Measurements from ENCODE around the gene SETBP1. TPM values are rescaled to one million over a fixed set of nuclear protein-coding genes. Genes with fewer than 3 reads are reported as not detected.

Gene SETBP1
- total and polyA plus RNA-seq, 2 of the 4 experiments (the other 2 are of a cell fraction), result 0.19 to 0.36 TPM

DNA sequence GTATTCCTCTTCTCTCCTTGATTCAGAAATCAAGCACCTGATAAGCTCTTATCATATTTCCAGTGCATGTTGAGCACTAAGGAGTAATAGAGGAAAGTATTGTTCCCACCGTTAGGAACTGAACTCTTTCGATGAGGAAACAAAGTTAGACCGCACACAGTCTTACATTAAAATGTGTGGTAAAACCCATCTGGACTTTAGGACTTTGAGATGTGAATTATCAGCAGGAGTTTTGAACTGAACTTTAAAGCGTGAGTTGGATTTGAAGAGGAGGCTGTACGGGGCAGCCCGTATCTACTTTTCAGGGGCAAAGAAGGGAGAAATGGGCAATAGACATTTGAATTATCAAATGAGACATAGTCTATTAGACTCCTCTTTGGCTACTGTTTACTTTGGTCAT, 134.4 kb downstream of the SETBP1 start:
- no peak overlapping the region for H3K9ac ChIP-seq (ENCODE audit: low read depth, low read length)
- H4K20me1 ChIP-seq (ENCODE audit: insufficient read depth, low read length), result no peaks in the 10 kb centered on the region
- peaks cover 1% of the 10 kb centered on the region; the same call in 1 of the 2 replicates for H3K27me3 ChIP-seq (ENCODE audit: control insufficient read depth, insufficient read depth, low read length)
- ATAC-seq (ENCODE audit: low read depth) (no peak), DNase-seq (no peak)
- TF ChIP-seq MAZ (IDR thresholded peaks at IDR 0.05; ENCODE audit: borderline replicate concordance, low read depth, low read length) (no peak), RFX5 (IDR thresholded peaks at IDR 0.05; ENCODE audit: low read depth, low read length) (no peak), USF2 (IDR thresholded peaks at IDR 0.05; ENCODE audit: low read depth, low read length) (no peak), BHLHE40 (IDR thresholded peaks at IDR 0.05; ENCODE audit: low read depth, low read length) (no peak), FOS (IDR thresholded peaks at IDR 0.05; ENCODE audit: low read depth, low read length) (no peak), CEBPB (IDR thresholded peaks at IDR 0.05; ENCODE audit: low read depth, low read length) (no peak), RAD21 (IDR thresholded peaks at IDR 0.05; ENCODE audit: low read length) (no peak), CHD1 (IDR thresholded peaks at IDR 0.05; ENCODE audit: low read depth, low read length) (no peak)
- TF ChIP-seq, protein P1, sequence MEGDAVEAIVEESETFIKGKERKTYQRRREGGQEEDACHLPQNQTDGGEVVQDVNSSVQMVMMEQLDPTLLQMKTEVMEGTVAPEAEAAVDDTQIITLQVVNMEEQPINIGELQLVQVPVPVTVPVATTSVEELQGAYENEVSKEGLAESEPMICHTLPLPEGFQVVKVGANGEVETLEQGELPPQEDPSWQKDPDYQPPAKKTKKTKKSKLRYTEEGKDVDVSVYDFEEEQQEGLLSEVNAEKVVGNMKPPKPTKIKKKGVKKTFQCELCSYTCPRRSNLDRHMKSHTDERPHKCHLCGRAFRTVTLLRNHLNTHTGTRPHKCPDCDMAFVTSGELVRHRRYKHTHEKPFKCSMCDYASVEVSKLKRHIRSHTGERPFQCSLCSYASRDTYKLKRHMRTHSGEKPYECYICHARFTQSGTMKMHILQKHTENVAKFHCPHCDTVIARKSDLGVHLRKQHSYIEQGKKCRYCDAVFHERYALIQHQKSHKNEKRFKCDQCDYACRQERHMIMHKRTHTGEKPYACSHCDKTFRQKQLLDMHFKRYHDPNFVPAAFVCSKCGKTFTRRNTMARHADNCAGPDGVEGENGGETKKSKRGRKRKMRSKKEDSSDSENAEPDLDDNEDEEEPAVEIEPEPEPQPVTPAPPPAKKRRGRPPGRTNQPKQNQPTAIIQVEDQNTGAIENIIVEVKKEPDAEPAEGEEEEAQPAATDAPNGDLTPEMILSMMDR (conservative IDR thresholded peaks at IDR 0.05; ENCODE audit: low read depth, low read length), result no peak
- H2AK5ac ChIP-seq (ENCODE audit: low read depth, low read length), result no peak overlapping the region
- H2BK15ac ChIP-seq (ENCODE audit: low read depth, low read length), result no peak overlapping the region
- H2BK5ac ChIP-seq (ENCODE audit: low read depth, low read length, poor library complexity, severe bottlenecking), result no peak overlapping the region
- H2BK20ac ChIP-seq (ENCODE audit: low read depth, low read length), result no peak overlapping the region
- WGBS, 2 experiments (ENCODE audit: extremely low coverage in 2 of 2, insufficient read length in 1 of 2), result no CpG with 5 or more reads among the region's 6 CpGs
- dilution Hi-C loops (cut with HindIII; ENCODE audit: low sequenced_read_pairs, unreplicated experiment) (no loop called here), intact Hi-C loops (cut with micrococcal nuclease) (no loop called here), in situ Hi-C loops (cut with MboI; ENCODE audit: low sequenced_read_pairs) (no loop called here)
- H3K36me3 ChIP-seq (ENCODE audit: control insufficient read depth, insufficient read depth, low read length), result no peaks in the 10 kb centered on the region
- H3K4ac ChIP-seq (ENCODE audit: low read depth, low read length), result no peak overlapping the region
- POLR2A ChIA-PET (ENCODE audit: unreplicated experiment), result no interaction called here
- H3K27ac ChIP-seq (ENCODE audit: insufficient read depth, low read length), result no peak overlapping the region
- H3K56ac ChIP-seq (ENCODE audit: extremely low read depth, insufficient read depth, low read length), result no peak overlapping the region
- no peak overlapping the region for H2AFZ ChIP-seq (replicated peaks; ENCODE audit: low read length, poor library complexity)
- no peaks in the 10 kb centered on the region for H3K79me1 ChIP-seq (ENCODE audit: low read depth in 1 of 2, low read length in 2 of 2)
- H3K14ac ChIP-seq (replicated peaks; ENCODE audit: low read depth, low read length), result no peak overlapping the region
- no peak overlapping the region for H3K4me2 ChIP-seq (ENCODE audit: low read depth, low read length)
- no peak overlapping the region for H4K8ac ChIP-seq (ENCODE audit: low read depth in 2 of 2, low read length in 2 of 2)
- H2AK9ac ChIP-seq (replicated peaks; ENCODE audit: low read depth, low read length, poor library complexity), result no peak overlapping the region
- CTCF ChIA-PET, result interaction anchor here (0.9 kb wide), 1 partner anchor 21 kb away, joined by 5 read pairs; no protein-coding TSS in a partner anchor
- no peak overlapping the region for H2BK120ac ChIP-seq (ENCODE audit: low read depth, low read length)
- no peak overlapping the region for H4K5ac ChIP-seq (ENCODE audit: low read depth, low read length)
- BruUV-seq (replicated peaks), result no TSS peak
- no peak overlapping the region for H4K91ac ChIP-seq (ENCODE audit: insufficient read depth, low read depth, low read length)
- H3K18ac ChIP-seq (ENCODE audit: low read depth, low read length), result no peak overlapping the region
- no peaks in the 10 kb centered on the region for H3K9me3 ChIP-seq (ENCODE audit: control insufficient read depth, insufficient read depth, low read length)
- H3K23ac ChIP-seq (ENCODE audit: low read depth, low read length), result no peak overlapping the region
- no peak overlapping the region for H3K4me3 ChIP-seq (ENCODE audit: insufficient read depth, low read depth, low read length)
- no peaks in the 10 kb centered on the region; the same call in 1 of the 2 replicates for H3K4me1 ChIP-seq (ENCODE audit: control insufficient read depth, insufficient read depth, low read length)
- H3K9me1 ChIP-seq (ENCODE audit: insufficient read depth, low read length), result peaks cover 4% of the 10 kb centered on the region; the same call in 1 of the 2 replicates

Measured in IMR-90 (cell line).